Middle frontal gyrus (tissue), 1 donor: Measurements from ENCODE around the gene INSYN2B.
"Not testable (repeated sequence)": the region's sequence is repeated elsewhere in the genome, so short reads cannot be mapped to it uniquely, and the experiment has no call there.

Experiments
- DNase-seq: peaks from one replicate; pipeline ENCODE4 v3.0.0-alpha.2; 2015; ENCODE audit warnings: low spot score; ENCODE audit errors: extremely low spot score

Gene INSYN2B

GRCh38 chr5:169851321-169851850 is 128.9 kb downstream of the INSYN2B start:
- no peak for DNase-seq

GRCh38 chr5:169850409-169850808 is 129.9 kb downstream of the INSYN2B start:
- no peak for DNase-seq

GRCh38 chr5:169848792-169849191 is 131.5 kb downstream of the INSYN2B start:
- DNase-seq: no peak

- no peak for DNase-seq
Measured at GRCh38 chr5:169848271-169848670, 132.0 kb downstream of the INSYN2B start.

GRCh38 chr5:169847519-169847918 is 132.8 kb downstream of the INSYN2B start:
- DNase-seq: no peak

GRCh38 chr5:169842699-169843098 is 137.6 kb downstream of the INSYN2B start:
- no peak for DNase-seq

- no peak for DNase-seq
Measured at GRCh38 chr5:169840405-169840804, 139.9 kb downstream of the INSYN2B start.

GRCh38 chr5:169838688-169839087 is 141.6 kb downstream of the INSYN2B start:
- no peak for DNase-seq

- DNase-seq: no peak
Measured at GRCh38 chr5:169837686-169838085, 142.6 kb downstream of the INSYN2B start.

- no peak for DNase-seq
Measured at GRCh38 chr5:169836835-169837536, 143.3 kb downstream of the INSYN2B start.

GRCh38 chr5:169834540-169834939 is 145.8 kb downstream of the INSYN2B start:
- not testable (repeated sequence) for DNase-seq

- DNase-seq: not testable (repeated sequence)
Measured at GRCh38 chr5:169833681-169834292, 146.5 kb downstream of the INSYN2B start.

GRCh38 chr5:169832845-169833244 is 147.4 kb downstream of the INSYN2B start:
- no peak for DNase-seq

- no peak for DNase-seq
Measured at GRCh38 chr5:169832304-169832703, 148.0 kb downstream of the INSYN2B start.

GRCh38 chr5:169831331-169831730 is 149.0 kb downstream of the INSYN2B start:
- no peak for DNase-seq

GRCh38 chr5:169828385-169828784 is 151.9 kb downstream of the INSYN2B start:
- DNase-seq: no peak

- DNase-seq: no peak
Measured at GRCh38 chr5:169827769-169828168, 152.5 kb downstream of the INSYN2B start.

- DNase-seq: no peak
Measured at GRCh38 chr5:169826618-169827017, 153.7 kb downstream of the INSYN2B start.

- no peak for DNase-seq
Measured at GRCh38 chr5:169817031-169817430, 163.3 kb downstream of the INSYN2B start.

GRCh38 chr5:169814522-169814921 is 165.8 kb downstream of the INSYN2B start:
- no peak for DNase-seq
